ENCODE results near the gene PTPRM.

PTPRM gene

DNA sequence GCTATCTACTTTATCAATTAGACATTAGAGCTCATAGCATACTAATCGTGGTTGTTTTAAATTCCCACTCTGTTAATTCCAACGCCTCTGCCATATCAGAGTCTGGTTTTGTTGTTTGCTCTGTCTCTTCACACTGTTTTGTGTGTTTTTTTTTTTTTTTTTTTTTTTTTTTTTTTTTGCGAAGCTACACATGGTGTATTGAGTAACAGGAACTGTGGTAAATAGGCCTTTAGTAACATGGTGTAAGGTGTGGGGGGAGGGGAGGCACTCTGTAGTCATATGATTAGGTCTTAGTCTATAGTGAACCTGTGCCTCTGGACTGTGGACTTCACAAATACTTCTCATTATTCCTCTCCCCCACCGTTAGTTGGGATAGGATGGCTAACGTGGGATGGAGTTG is 671.4 kb downstream of the PTPRM start:
- no peak for DNase-seq (ENCODE audit: low read depth)

DNA sequence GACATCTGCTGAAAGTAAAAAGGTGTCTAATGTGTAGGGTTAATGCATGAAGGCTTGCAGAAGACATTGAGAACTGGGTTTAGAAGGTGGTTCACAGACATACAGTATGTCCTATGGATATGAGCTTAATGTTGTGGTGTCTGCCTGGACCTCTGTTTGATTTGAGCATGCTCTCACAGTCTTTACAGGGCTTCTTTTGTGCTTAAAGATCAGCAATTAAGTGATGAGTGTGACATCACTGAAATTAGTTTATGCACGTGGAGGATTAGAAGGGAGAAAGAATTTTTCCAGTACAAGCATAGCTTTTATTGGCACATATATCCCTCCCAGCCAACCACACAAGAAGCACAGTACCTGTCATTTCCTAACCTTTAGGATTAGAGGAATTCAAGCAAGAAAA is 674.6 kb downstream of the PTPRM start:
- no peak for DNase-seq (ENCODE audit: low read depth)

DNA sequence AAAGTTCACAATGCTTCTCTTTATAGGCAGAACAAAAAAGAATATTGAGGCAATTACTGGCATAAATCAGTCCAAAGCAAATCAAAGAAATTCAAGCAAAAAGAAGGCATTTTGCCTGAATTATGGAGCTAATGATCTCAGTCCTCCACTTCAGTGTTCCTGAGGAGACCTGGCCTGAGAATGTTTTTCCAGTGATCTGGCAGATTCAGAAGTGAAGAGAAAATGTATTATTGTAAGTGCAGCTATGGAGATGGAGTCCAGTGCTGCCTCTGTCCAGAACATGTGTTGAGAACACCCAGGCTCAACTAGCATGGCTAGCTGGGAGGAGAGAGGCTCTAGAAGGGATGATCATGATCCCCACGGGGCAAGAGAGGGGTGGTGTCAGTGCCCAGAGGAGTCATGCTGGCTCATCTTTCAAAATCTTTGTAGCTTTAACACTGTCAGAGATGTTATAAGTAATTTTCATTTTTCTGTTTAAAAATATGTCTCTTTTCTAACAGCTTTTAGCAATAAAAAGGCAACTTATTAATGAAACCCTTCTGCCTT is 675.1 kb downstream of the PTPRM start:
- DNase-seq (ENCODE audit: low read depth) = no peak

DNA sequence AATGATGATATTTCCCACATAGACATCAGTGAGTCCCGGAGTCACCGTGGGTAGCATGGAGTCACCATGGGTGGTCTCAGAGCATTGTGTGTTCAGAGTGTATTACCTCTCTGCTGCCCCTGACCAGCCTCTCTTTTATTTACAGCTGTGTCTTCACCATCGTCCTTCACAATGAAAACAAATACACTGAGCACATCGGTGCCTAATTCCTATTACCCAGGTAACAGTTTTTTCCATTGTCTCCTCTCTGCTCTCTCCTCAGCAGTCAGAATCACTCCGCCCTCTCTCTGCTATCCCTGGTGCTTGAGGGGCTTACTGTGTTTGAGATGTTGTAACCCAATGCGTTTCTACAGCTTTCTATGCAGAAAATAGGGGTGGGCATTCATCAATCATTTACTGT is 680.6 kb downstream of the PTPRM start:
- DNase-seq (ENCODE audit: low read depth) = no peak

DNA sequence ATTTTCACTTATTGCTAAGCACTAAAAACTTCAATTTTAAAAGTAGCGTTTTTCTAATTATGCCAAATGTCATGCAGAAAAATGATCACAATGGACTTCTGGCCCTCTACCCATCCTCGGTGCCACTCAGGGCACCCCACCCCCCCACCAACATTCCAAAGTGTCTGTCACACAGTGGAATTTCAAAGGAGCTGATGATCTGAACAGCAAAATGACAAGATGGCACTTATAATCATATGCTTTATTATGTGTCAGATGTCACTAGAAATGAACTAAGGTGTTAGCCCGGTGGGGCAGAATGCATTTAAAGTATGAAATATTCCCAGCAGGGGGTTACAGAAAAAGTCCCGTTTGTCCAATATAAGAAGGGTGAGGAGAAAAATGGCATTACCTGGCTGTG is 681.5 kb downstream of the PTPRM start:
- no peak for DNase-seq (ENCODE audit: low read depth)

DNA sequence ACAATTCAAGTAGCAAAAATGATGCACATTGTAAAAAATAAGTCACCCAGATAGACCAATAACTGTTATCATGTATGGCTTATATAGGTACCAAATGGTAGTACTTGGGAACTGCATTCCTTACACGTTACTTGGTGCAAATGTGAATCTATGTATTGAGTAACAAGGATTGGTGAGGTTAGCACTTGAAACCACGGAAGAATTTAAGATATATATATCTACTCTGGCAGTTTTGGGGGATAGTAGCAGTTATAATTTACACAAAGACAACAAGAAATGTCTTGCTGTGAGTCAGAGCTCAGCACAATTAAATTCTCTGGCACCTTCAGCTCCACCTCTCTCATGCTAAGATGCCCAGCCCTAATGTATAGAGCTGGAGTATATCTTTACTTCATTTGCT is 682.7 kb downstream of the PTPRM start:
- no peak for DNase-seq (ENCODE audit: low read depth)

DNA sequence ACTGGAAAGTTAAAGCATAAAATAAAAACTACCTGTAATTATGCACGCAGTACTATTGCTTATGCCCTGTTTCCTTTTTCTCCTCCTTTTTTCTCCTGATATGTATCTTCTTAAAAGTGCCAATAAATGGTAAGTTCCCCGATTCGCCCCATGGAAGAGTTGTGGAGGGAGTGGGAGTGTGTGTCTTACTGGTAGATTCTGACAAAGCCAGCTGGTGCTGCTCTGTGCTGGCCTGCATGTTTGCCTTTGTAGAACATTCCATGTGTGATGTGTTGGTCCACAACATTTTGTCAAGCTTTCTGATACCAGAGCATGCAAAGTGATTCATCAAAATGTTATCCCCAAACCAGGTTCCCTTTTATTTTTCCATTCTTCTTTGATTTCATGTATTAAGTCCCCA is 685.3 kb downstream of the PTPRM start:
- DNase-seq (ENCODE audit: low read depth) = no peak

DNA sequence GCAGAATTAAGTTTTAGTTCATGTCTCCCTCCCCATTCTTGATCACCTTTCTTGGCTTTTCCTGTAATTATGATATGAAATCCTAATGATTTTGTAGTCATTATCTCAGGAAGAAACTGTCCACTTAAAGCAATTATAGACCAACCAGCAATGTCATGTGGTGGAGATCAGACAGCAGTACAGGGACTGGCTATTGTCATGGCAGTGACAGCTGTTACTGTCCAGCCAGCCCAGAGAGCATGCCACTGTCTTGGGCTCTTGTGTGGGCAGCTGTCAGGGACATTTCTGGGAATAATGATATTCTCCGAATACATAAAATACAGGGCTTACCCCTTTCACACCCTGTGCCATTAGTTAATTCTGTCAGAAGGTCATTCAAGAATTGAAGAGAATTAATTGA is 686.8 kb downstream of the PTPRM start:
- DNase-seq (ENCODE audit: low read depth) = no peak

DNA sequence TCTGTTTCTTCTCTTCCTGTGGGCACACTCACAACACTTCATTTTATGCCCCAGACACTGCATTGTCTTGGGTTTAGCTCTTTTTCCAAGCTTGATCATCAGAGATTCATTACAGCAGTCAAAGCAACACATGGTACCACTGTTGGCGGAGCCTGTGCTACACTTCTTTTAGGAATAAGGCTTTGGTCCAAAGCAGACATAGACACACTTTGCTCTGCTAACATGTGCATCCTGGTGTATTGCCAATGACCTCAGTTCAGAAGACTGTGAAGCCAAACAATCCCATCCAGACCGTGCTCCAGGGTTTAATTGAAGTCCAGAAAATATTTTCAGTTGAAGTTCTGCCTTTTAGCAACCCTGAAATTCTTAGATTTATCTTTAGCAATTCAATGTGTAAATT is 687.5 kb downstream of the PTPRM start:
- no peak for DNase-seq (ENCODE audit: low read depth)

DNA sequence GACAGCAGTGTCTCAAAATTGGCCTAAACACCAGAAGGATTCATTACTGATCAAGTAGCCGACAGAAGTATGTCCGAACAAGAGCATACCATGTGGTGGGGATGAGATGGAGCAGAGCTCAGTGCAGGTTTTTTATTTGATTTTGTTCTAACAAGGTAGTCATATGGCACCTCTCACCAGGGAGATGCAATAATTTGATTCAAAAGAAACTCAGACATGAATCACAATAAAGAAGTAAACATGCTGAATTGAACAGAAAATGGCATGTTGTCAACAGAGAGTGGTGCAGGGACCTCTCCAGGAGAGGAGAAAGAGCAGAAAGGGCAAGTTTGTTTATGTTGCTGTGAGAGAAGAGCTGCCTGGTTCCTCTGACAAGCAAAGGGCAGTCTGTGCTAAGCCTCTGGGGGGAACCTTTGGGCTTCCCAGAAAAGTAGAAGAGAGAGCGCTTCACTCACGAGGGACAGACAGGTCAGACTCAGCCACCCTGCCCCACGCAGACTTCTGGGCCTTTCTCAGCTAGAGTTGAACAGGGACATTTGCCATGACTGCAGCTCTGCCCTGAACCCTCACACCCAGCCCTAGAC is 690.8 kb downstream of the PTPRM start:
- no peak for DNase-seq (ENCODE audit: low read depth)

DNA sequence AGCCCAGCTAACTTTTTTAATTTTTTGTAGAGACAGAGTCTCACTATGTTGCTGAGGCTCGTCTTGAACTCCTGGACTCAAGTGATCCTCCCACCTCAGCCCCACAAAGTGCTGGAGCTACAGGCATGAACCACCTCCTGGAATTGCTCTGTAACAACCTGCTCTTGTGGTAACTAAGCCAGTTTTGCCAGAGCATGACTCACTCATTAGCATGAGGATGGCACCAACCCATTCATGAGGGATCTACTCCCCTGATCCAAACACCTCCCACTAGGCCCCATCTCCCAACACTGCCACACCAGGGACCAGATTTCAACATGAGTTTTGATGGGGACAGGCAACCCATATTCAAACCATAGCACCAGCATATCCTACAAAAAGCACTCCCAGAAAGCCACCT is 693.2 kb downstream of the PTPRM start:
- no peak for DNase-seq (ENCODE audit: low read depth)

DNA sequence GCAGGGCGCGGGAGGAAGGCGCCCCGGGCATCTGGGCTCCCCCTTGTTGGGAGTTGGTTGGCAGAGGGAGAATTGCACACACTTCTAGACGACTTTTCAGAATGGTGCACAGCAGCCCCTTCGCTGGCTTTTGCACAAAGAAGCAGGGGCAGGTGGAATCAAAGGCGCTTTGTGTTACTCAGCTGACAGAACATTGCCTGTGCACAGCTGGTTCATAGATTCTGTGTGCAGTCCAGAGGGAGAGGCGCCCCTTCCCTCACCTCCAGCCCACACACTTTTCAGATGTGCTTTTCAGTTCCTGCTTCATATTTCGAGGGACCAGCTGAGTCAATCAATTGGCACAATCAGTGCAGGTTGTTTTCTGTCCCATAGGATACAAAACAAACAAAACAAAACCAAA is 693.7 kb downstream of the PTPRM start:
- DNase-seq (ENCODE audit: low read depth) = no peak

DNA sequence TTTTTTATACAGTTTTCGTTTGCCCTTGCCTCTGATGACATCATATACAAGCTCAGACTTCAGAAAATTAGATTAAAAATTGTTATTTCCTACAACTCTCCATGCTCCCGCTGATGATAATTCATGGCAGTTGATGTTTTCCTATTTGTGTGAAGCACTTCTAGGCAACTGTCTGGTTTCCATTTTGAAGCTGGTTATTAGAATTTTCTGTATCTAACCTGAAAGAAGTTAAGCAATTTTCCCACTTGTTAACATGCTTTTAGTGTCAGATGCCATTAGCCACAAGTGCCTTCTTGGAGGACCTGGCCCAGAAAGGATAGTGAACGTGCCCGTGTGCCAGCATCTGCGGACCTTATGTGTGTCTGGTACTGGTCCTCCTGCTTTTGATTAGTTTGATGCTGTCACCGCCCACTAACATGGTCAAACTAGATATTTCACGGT is 694.6 kb downstream of the PTPRM start:
- DNase-seq (ENCODE audit: low read depth) = no peak

DNA sequence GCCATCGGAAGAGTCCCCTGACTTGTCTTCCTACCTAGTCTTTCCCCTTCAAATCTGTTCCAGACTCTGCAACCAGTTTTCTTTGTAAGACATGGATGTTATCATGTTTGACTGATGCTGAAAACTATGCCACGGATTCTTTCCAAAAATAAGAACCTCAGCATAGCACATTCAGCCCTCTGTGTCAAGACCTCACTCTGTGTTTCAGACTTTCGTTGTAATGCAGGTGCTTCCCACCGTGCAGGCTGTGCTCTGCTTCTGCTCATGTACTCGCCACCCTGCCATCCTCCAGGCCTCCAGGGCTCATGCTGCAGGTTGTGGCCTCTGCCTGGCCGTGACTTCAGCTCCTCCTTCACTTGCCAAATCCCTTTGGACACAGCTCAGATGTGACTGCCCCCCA is 695.1 kb downstream of the PTPRM start:
- DNase-seq (ENCODE audit: low read depth) = no peak

DNA sequence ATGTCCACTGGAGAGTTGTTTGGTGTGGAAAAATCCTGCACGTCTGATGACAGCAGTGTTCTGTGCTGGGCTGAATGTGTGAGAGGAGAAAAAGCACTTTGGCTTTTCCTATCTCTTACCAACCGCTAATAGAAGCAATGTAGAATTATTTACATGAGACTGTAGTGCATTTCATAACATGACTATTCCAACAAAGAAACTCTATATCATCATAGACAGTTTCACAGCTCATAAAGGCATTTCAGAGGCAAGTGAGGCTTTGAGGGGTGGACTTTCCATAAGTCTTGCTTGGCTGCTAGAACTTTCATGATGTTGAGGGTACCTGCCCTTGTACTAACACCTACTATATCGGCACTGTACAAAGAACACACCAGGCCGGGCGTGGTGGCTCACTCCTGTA is 697.0 kb downstream of the PTPRM start:
- DNase-seq (ENCODE audit: low read depth) = no peak

DNA sequence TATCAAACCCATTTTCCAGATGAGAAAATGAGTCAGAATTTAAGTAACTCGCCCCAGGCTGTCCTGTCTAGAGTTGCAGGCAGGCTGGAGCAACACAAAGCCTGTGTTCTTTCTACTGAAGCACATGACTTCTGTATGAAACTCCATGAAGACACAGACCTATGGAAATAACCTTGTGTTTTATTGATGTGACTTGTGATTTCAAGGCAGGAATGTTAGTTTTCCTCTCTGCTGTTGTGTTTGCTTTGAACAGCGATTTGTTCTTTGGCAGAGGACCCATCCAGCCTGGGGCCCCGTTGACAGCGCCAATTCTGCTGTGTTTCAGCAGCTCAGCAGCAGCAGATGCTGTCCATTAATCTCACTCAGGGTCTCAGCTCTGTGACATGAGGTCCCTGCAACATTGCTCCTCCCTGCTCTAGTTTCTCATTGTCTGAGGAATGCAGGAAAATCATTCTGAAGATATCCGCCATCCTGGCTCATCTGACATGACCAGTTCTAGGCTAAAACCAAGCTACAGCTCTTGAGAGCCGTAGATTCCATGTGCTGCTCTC is 697.8 kb downstream of the PTPRM start:
- DNase-seq (ENCODE audit: low read depth) = no peak

DNA sequence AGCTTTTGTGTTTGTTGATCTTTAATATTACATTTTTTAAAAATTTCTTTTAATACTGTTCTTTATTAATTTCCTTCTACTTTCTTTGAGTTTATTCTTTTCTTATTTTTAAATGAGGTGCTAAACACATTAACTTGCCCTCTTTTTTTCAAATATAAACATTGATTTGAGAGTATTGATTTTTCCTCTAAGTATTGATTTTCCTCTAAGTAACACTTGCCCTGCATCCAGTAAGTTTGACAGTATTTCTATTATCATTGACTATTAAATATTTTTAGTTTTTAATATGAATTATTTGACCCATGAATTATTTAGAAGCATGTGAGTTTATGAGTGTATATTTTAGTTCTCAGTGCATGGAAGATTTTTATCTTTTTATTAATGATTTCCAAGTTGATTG is 705.1 kb downstream of the PTPRM start:
- DNase-seq (ENCODE audit: low read depth) = no peak

DNA sequence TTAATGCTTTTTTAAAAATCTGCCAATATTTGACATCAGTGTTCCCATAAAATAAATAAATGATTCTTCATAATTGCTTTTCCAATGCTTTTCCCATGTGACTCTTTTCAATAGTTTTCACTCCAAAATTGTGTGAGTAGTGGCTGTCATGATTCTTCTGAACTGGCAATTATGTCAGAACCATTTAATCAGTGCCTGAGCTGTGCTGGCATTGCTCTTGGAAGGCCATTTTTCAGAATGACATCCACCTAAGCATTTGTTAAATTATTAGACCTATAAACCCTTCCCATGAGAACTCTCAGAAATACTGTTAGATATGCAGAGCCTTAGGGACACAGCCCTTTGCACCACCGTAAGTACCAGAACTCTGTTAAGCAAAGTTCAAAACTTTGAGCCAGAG is 707.3 kb downstream of the PTPRM start:
- DNase-seq (ENCODE audit: low read depth) = no peak

DNA sequence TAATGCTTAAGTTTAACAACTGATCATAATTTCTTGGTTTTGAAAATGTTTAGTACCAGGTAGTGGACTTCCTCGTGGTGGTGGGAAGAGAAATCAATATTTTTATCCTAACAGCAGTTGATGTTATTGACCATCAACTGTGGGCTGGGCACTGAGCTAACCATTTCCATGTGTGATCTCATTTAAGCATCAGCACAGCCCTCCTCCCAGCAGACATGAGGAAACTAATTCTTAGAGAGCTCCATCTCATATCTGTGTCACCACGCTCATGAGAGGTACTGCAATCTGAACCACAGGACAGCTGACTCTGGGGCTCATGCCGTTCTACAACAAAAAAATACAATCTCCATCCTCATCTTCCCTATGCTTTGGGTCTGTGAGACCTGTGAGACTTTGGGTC is 709.3 kb downstream of the PTPRM start:
- DNase-seq (ENCODE audit: low read depth) = no peak

DNA sequence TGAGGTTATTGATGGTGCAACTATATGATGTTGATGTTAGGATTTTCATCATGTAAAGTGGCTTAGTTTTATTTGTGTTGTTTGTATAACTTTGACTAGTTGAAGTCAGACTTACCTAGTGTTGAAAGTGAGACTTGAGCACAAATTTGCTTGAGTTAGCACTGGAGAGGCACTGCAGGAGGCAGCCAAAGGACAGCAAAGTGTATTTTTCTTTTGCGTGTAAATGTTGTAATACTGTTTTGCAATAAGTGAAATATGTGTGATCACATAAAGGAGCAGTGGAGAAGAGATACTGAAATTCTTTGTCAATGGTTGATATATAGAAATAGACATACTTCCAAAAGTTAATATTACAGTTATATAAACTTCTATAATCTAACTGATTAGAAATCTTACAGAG is 710.2 kb downstream of the PTPRM start:
- DNase-seq (ENCODE audit: low read depth) = no peak

DNA sequence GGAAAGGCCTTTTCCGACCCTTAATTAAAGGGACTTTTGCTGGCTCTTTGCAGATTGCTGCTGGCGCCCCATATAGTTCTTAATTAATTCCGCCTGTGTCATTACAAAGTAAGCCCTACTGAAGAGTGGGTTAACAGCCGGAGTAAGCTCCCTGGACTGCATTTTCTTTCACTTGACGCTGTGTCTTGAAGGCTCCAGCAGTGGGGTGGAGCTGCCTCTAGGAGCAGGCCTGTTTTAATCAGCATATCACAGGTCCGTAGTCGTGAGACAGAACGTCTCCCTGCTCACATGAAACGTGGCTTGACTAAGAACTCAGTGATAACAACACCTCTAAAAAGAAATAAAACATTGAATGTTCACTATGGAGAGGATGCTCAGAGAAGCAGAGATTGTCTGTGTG is 712.2 kb downstream of the PTPRM start:
- DNase-seq (ENCODE audit: low read depth) = no peak

DNA sequence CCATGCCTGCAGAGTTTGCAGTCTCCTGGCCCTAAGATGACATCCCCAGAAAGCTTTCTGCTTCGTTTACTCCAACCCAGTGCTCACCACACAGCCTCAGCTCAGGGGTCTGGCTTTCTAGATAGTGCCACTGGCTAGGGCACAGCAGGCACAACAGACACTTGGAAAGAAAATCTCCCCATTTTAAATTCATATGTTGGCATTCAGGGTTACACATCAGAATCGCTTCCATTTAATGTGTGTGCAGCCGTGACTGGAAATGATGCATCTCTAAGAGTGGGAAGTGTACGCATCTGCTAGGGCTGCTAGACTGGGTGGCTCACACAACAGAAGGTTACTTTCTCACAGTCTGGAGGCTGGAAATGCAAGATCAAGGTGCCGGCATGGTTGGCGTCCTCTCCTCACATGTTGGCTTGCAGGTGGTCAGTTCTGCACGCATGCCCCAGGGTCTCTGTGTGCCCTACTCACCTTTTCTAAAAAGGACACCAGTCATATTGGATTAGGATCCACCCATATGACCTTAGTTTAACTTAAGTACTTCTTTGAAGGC is 712.7 kb downstream of the PTPRM start:
- DNase-seq (ENCODE audit: low read depth) = no peak

DNA sequence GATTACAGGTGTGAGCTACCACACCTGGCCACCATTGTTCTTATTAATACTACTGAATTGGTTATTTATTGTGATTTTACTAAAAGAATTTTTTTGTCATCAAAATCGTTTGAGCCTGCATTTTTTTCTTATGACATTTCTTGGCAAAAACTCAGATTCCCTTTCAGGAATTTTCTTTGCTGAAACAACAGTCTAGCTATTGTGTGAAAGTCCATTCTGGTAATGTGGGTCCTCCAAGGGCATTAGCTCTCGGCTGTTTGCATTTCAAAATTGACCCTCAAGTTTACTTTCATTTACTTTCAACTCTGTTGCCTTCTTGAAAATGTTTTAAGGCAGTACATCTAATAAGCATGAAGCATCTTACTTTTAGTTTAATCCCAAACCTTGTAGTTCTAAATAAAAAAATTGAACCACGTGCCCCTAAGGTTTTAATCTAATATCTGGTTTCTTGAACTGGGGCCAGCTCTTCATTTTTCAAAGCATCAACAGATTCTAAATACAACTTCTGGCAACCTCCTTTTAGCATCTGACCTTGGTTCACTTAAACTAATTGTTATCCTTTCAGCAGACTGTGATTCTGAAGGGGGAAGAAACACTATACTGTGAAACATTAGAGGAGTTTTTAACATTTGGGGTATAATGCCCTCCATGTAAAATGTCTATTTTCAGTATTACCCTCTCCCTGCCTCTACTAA is 716.9 kb downstream of the PTPRM start:
- no peak for DNase-seq (ENCODE audit: low read depth)

Measured in activated T-cell treated with anti-CD3 and anti-CD28 coated beads for 48 hours (primary cell).